Thoracic aorta (tissue), 2 donors: ENCODE measurements around the gene HSPB1. TPM values are rescaled to one million over a fixed set of nuclear protein-coding genes. Genes with fewer than 3 reads are reported as not detected.

Source experiments
- ATAC-seq: fragments of 150-250 bp; one replicate; pipeline ENCODE4 v1.8.0; 2017; ENCODE audit warnings: low read depth; ENCODE audit not compliant: insufficient number of reproducible peaks, low FRiP score
- DNase-seq: peaks from one replicate; pipeline ENCODE4 v3.0.0-alpha.2; 2020; ENCODE audit warnings: low spot score
- H3K27ac ChIP-seq, 2 donors: fragments of 200-600 bp; sonication (generic); 1 replicate in 1 of 2; 2 replicates in 1 of 2; pipeline ENCODE4 v1.5.1; 2016; ENCODE audit warnings: mild to moderate bottlenecking in 2 of 2, moderate library complexity in 2 of 2
- H3K27me3 ChIP-seq: fragments of 200-600 bp; sonication (generic); replicated peaks from 2 replicates; pipeline ENCODE4 v1.6.0; 2016; ENCODE audit warnings: mild to moderate bottlenecking; ENCODE audit not compliant: insufficient read depth
- H3K36me3 ChIP-seq: fragments of 200-600 bp; sonication (generic); one replicate; pipeline ENCODE4 v1.5.1; 2016
- H3K4me1 ChIP-seq, 2 donors: fragments of 200-600 bp; sonication (generic); 1 replicate in 1 of 2; 2 replicates in 1 of 2; pipeline versions ENCODE4 v1.5.1 to v1.6.0; 2016; ENCODE audit warnings: low read depth in 2 of 2, mild to moderate bottlenecking in 1 of 2; ENCODE audit not compliant: control insufficient read depth in 1 of 2
- H3K4me3 ChIP-seq: fragments of 200-600 bp; sonication (generic); 2 replicates; pipeline ENCODE4 v1.5.1; 2016; ENCODE audit warnings: mild to moderate bottlenecking
- H3K9me3 ChIP-seq: fragments of 200-600 bp; sonication (generic); 2 replicates; pipeline ENCODE4 v1.5.1; 2016
- CTCF ChIP-seq: fragments of 200-600 bp; sonication (generic); IDR thresholded peaks from one replicate; pipeline ENCODE4 v1.5.1; 2019; ENCODE audit warnings: antibody characterized with exemption
- total RNA-seq, 2 donors: library from RNA; depleted of rRNA; stranded (reverse); fragments of >200 nt; gene quantifications; one replicate each; pipeline versions ENCODE4 v1.1.0 to v1.2.3, GENCODE V29; 2016

The HSPB1 gene
- total RNA-seq, 2 donors from 2014 or later: 1,835 to 2,623 TPM

DNA sequence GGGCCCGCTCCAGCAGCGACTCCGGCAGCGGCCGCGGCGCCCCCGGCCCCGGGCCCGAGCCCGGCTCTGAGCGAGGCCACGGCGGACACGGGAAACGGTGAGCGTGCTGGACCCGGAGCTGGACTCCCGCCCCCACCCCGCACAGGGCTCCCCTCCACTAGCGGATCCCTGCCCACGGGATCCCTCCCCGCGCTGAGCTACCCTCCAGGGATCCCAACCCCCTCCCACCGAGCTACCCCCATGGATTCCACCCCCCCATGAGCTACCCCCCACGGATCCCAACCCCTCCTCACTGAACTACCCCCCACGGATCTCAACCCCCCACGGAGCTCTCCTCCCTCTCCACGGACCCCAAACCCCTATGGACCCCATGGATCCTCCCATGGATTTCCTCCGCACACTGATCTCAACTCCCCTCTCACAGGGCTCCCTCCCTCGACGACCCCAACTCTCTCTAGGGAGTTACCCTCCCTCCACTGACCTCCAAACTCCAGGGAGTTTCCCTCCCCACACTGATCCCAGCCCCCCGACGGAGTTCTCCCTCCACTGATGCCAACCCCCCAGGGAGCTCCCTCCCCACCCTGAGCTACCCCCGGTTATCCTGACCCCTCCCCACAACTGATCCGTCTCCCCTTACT, 20.6 kb upstream of the HSPB1 start:
- no peak for ATAC-seq
- Histone ChIP-seq H3K9me3 (no peaks in the 10 kb centered on the region), H3K4me1 (peaks cover 2 to 12% of the 10 kb centered on the region in 2 donors), H3K27me3 (no peaks in the 10 kb centered on the region), H3K4me3 (peak overlapping the region; percentile 71), H3K36me3 (no peaks in the 10 kb centered on the region), H3K27ac (no peak overlapping the region)
- DNase-seq: no peak
- no peak for TF ChIP-seq CTCF

DNA sequence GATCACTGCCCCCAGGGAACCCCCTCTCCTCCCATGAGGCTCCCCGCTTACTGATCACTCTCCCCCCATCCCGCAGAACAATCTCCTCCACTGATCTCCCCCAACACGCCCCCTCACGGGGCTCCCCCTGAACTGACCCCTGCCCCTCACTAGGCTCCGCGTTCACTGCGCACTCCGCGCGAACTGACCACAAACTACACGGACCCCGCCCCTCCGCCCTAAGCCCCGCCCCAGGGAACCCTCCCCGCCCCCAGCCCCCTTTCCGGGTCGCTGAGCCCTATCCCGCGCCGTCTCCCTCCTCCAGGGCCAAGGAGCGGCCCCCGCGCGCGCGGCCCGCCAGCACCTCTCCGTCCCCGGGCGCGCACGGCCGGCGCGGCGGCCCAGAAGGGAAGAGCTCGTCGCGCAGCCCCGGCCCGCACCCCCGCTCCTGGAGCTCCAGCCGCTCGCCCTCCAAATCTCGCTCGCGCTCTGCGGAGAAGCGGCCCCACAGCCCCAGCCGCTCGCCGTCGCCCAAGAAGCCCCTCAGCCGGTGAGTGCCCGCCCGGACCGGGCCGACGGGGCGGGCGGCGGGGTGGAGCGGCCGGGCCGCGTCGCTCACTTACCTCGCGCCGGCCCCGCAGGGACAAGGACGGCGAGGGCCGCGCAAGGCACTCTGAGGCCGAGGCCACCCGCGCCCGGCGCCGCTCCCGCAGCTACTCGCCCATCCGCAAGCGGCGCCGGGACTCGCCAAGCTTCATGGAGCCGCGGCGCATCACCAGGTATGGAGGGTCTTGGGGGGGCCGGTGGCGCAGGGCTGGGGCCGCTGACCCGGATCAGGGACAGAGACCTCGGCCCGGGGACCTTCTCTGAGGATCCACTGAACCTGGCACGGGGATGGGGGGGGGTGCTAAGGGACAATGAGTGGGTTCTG, 19.9 kb upstream of the HSPB1 start:
- TF ChIP-seq CTCF: no peak
- H3K4me1 ChIP-seq: peaks cover 2 to 12% of the 10 kb centered on the region in 2 donors
- H3K9me3 ChIP-seq: no peaks in the 10 kb centered on the region
- H3K36me3 ChIP-seq: no peaks in the 10 kb centered on the region
- H3K27ac ChIP-seq: no peak overlapping the region
- peak overlapping the region; percentile 71 for H3K4me3 ChIP-seq
- ATAC-seq (no peak), DNase-seq (no peak)
- H3K27me3 ChIP-seq: no peaks in the 10 kb centered on the region

DNA sequence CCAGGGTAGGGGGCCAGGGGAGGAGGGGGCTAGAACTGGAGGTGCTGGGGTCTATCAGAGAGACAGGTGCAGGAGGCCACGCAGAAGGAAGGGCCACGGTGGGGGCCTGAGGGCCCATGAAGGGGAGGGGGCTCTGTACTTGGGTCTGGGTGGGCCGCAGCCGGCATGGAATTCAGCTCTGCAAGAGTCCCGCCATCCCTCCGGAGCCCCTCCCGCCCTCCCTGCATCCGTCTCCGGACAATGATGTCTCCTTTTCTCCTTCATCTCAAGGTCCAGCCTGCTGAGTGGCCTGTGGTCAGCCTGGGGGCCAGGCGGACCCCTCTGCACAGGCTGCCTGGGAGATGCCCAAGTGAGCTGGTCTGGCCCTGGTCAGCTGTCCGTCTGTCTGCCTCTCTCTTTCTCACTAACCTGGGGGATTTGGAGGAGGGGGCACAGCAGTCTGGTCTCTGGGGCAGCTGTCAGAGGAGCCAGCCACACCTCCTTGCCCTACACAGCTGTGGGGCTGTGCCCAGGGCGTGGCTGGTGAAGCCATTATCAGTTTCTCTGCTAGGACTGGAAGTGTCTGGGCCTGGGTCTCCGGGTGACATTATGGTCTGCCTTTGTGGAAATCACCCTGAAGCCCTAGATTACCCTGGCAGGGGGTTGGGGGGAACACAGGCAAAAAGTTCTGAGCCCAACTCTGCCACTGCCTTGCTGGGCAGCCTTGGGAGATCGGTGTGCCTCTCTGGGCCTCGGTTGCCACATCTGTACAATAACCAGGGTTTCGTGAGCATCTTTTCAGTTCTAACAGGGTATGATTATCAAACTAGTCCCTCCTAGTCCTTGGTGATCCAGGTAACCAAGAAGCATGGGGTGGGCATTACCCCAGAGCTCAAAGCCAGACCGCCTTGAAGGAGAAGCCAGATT, 19.0 kb upstream of the HSPB1 start:
- H3K27ac ChIP-seq: no peak overlapping the region

GRCh38 chr7:76285604-76286374, 16.7 kb upstream of the HSPB1 start:
- ATAC-seq (no peak), DNase-seq (no peak)
- Histone ChIP-seq H3K4me1 (peaks cover 2 to 11% of the 10 kb centered on the region in 2 donors), H3K27me3 (no peaks in the 10 kb centered on the region), H3K36me3 (no peaks in the 10 kb centered on the region), H3K27ac (no peak overlapping the region), H3K4me3 (no peak overlapping the region), H3K9me3 (no peaks in the 10 kb centered on the region)
- TF ChIP-seq CTCF: no peak

More for the DNA sequence above, 19.0 kb upstream of the HSPB1 start:
- Histone ChIP-seq H3K4me1 (peaks cover 2 to 12% of the 10 kb centered on the region in 2 donors), H3K27me3 (no peaks in the 10 kb centered on the region), H3K4me3 (peak overlapping the region; percentile 71), H3K9me3 (no peaks in the 10 kb centered on the region), H3K36me3 (no peaks in the 10 kb centered on the region)
- DNase-seq: no peak
- no peak for TF ChIP-seq CTCF
- no peak for ATAC-seq
